Fibroblast of lung (primary cell): ENCODE measurements around the gene DMGDH. TPM values are rescaled to one million over a fixed set of nuclear protein-coding genes. Genes with fewer than 3 reads are reported as not detected.

ENCODE experiments used
- DNase-seq, 2 donors: peaks; one replicate each; pipeline versions ENCODE4 v3.0.0 to v3.0.0-alpha.2; 2010; ENCODE audit warnings: low read depth in 2 of 2
- H2AFZ ChIP-seq: 2 replicates; pipeline ENCODE4 v1.5.1; 2012; ENCODE audit warnings: low read length, control low read depth, inconsistent platforms
- H3K27ac ChIP-seq: 2 replicates; pipeline ENCODE4 v1.5.1; 2011; ENCODE audit warnings: low read length, control low read depth; ENCODE audit not compliant: insufficient read depth
- H3K27me3 ChIP-seq: 2 replicates; pipeline ENCODE4 v1.5.1; 2011; ENCODE audit warnings: mild to moderate bottlenecking, low read length; ENCODE audit not compliant: control insufficient read depth, insufficient read depth
- H3K36me3 ChIP-seq: 2 replicates; pipeline ENCODE4 v1.5.1; 2011; ENCODE audit warnings: low read length; ENCODE audit not compliant: control insufficient read depth, insufficient read depth
- H3K4me1 ChIP-seq: 2 replicates; pipeline ENCODE4 v1.5.1; 2011; ENCODE audit warnings: low read length; ENCODE audit not compliant: control insufficient read depth, insufficient read depth; ENCODE audit errors: extremely low read depth
- H3K4me2 ChIP-seq: 2 replicates; pipeline ENCODE4 v1.5.1; 2011; ENCODE audit warnings: low read length, control low read depth; ENCODE audit not compliant: insufficient read depth; ENCODE audit errors: extremely low read depth
- H3K4me3 ChIP-seq, 4 experiments: fragments of 200-600 bp in 1 of 4; sonication (generic) in 1 of 4; replicated peaks in 1 of 4; 2 replicates each; pipeline ENCODE4 v1.5.1; 2011 to 2016; ENCODE audit warnings: low read length in 4 of 4, low read depth in 3 of 4, mild to moderate bottlenecking in 3 of 4, control low read depth in 2 of 4, inconsistent platforms in 1 of 4, mixed read lengths in 1 of 4; ENCODE audit not compliant: insufficient read depth in 1 of 4; ENCODE audit errors: control extremely low read depth in 1 of 4
- H3K79me2 ChIP-seq: 2 replicates; pipeline ENCODE4 v1.5.1; 2012; ENCODE audit warnings: mild to moderate bottlenecking, low read length, inconsistent platforms; ENCODE audit not compliant: control insufficient read depth, insufficient read depth
- H3K9ac ChIP-seq: 2 replicates; pipeline ENCODE4 v1.5.1; 2011; ENCODE audit warnings: mild to moderate bottlenecking, low read length, control low read depth; ENCODE audit not compliant: insufficient read depth
- H3K9me3 ChIP-seq: 2 replicates; pipeline ENCODE4 v1.5.1; 2012; ENCODE audit warnings: low read depth, low read length; ENCODE audit not compliant: control insufficient read depth, insufficient read depth
- H4K20me1 ChIP-seq: 2 replicates; pipeline ENCODE4 v1.5.1; 2011; ENCODE audit warnings: low read length; ENCODE audit not compliant: control insufficient read depth, insufficient read depth; ENCODE audit errors: extremely low read depth
- CTCF ChIP-seq, 2 donors: IDR thresholded peaks in 1 of 2; conservative IDR thresholded peaks in 1 of 2; 1 replicate in 1 of 2; 2 replicates in 1 of 2; pipeline ENCODE4 v1.5.1; 2011 to 2012; ENCODE audit warnings: low read length in 2 of 2, control low read depth in 1 of 2, inconsistent platforms in 1 of 2, low read depth in 1 of 2, mild to moderate bottlenecking in 1 of 2
- EZH2 ChIP-seq: IDR thresholded peaks from 2 replicates; pipeline ENCODE4 v1.5.1; 2012; ENCODE audit warnings: low read length, control low read depth, mild to moderate bottlenecking; ENCODE audit errors: missing control alignments
- polyA plus RNA-seq, 2 donors: library from polyadenylated mRNA; depleted of rRNA in 1 of 2; stranded (reverse) in 1 of 2; unstranded in 1 of 2; fragments of >200 nt; gene quantifications; 2 replicates each; pipeline ENCODE4 v1.2.1, GENCODE V29; 2011 to 2012; ENCODE audit warnings: missing spikeins in 1 of 2
- total RNA-seq: library from RNA; depleted of rRNA; stranded (reverse); fragments of >200 nt; gene quantifications from 2 replicates; pipeline ENCODE4 v1.2.1, GENCODE V29; 2014

The DMGDH gene
- total and polyA plus RNA-seq, 2 donors (not counting 1 experiment from before 2014, with no cell fraction given), result 0.89 to 7.9 TPM

- Histone ChIP-seq H3K79me2 (no peaks in the 10 kb centered on the region), H4K20me1 (no peaks in the 10 kb centered on the region), H3K9me3 (no peaks in the 10 kb centered on the region), H3K9ac (no peak overlapping the region), H3K27me3 (no peaks in the 10 kb centered on the region), H3K4me2 (no peak overlapping the region), H3K27ac (no peak overlapping the region), H3K36me3 (no peaks in the 10 kb centered on the region), H2AFZ (no peak overlapping the region), H3K4me3 (no peak overlapping the region), H3K4me1 (no peaks in the 10 kb centered on the region)
- DNase-seq, result peak in 1 of 2 donors; percentile 37
- TF ChIP-seq EZH2 (no peak), CTCF (conservative IDR thresholded peaks at IDR 0.05 in 1 of 2, IDR thresholded peaks at IDR 0.05 in 1 of 2; ENCODE audit: low read depth in 1 of 2, low read length in 2 of 2) (no peak)
Measured at GRCh38 chr5:79086116-79086515, 16.6 kb upstream of the DMGDH start.

DNA sequence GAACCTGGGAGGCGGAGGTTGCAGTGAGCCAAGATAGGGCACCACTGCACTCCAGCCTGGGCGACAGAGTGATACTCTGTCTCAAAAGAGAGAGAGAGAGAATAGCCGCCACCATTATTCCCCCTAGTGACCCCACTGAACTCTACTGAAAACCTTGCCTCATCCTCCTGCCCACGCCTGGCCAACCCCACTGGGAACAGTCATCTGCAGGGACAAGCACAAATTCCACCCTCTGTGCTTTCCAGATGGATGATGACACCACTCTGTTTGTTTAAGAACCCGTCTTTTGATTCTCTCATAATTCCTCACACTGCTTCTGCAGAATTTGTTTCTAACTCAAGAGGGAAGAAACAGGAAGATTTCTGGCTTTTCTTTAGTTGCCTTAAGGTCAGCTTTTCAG is 12.3 kb upstream of the DMGDH start:
- H2AFZ ChIP-seq, result no peak overlapping the region
- H3K36me3 ChIP-seq, result no peaks in the 10 kb centered on the region
- no peak overlapping the region for H3K27ac ChIP-seq
- H3K79me2 ChIP-seq, result no peaks in the 10 kb centered on the region
- no peaks in the 10 kb centered on the region for H3K9me3 ChIP-seq
- no peak overlapping the region for H3K9ac ChIP-seq
- no peaks in the 10 kb centered on the region for H4K20me1 ChIP-seq
- H3K4me1 ChIP-seq, result no peaks in the 10 kb centered on the region
- no peak for DNase-seq
- H3K4me3 ChIP-seq, result no peak overlapping the region
- H3K27me3 ChIP-seq, result no peaks in the 10 kb centered on the region
- no peak for TF ChIP-seq EZH2
- no peak for TF ChIP-seq CTCF (conservative IDR thresholded peaks at IDR 0.05 in 1 of 2, IDR thresholded peaks at IDR 0.05 in 1 of 2; ENCODE audit: low read depth in 1 of 2, low read length in 2 of 2)
- no peak overlapping the region for H3K4me2 ChIP-seq

GRCh38 chr5:79080804-79081203 is 11.3 kb upstream of the DMGDH start:
- Histone ChIP-seq H4K20me1 (no peaks in the 10 kb centered on the region), H3K27ac (no peak overlapping the region), H3K4me2 (no peak overlapping the region), H3K27me3 (no peaks in the 10 kb centered on the region), H3K36me3 (no peaks in the 10 kb centered on the region), H3K4me3 (no peak overlapping the region), H3K9me3 (no peaks in the 10 kb centered on the region), H3K4me1 (no peaks in the 10 kb centered on the region), H3K79me2 (no peaks in the 10 kb centered on the region), H3K9ac (no peak overlapping the region), H2AFZ (no peak overlapping the region)
- no peak for TF ChIP-seq EZH2
- no peak for DNase-seq
